ENCODE data around the gene TRIM44. TPM values are rescaled to one million over a fixed set of nuclear protein-coding genes. Genes with fewer than 3 reads are reported as not detected.
"Not testable (repeated sequence)": the region's sequence is repeated elsewhere in the genome, so short reads cannot be mapped to it uniquely, and the experiment has no call there.

Gene TRIM44
- total RNA-seq, 1 donor = 42.1 TPM

- no peak for DNase-seq (ENCODE audit: low read depth)
- TF ChIP-seq CTCF (IDR thresholded peaks at IDR 0.05; ENCODE audit: insufficient read depth, low read length) = no peak
- no peak overlapping the region for H3K4me3 ChIP-seq (ENCODE audit: low read depth, low read length)
Measured at GRCh38 chr11:35748644-35749043, 86.1 kb downstream of the TRIM44 start.

- no peak overlapping the region for H3K4me3 ChIP-seq (ENCODE audit: low read depth, low read length)
- no peak for TF ChIP-seq CTCF (IDR thresholded peaks at IDR 0.05; ENCODE audit: insufficient read depth, low read length)
- DNase-seq (ENCODE audit: low read depth) = no peak
Measured at GRCh38 chr11:35750315-35750714, 87.7 kb downstream of the TRIM44 start.

GRCh38 chr11:35750981-35751663, 88.5 kb downstream of the TRIM44 start:
- TF ChIP-seq CTCF (IDR thresholded peaks at IDR 0.05; ENCODE audit: insufficient read depth, low read length) = no peak
- no peak overlapping the region for H3K4me3 ChIP-seq (ENCODE audit: low read depth, low read length)
- peak; percentile 13 for DNase-seq (ENCODE audit: low read depth)

GRCh38 chr11:35751664-35752061, 89.1 kb downstream of the TRIM44 start:
- no peak overlapping the region for H3K4me3 ChIP-seq (ENCODE audit: low read depth, low read length)
- no peak for DNase-seq (ENCODE audit: low read depth)
- no peak for TF ChIP-seq CTCF (IDR thresholded peaks at IDR 0.05; ENCODE audit: insufficient read depth, low read length)

GRCh38 chr11:35752115-35752514, 89.5 kb downstream of the TRIM44 start:
- H3K4me3 ChIP-seq (ENCODE audit: low read depth, low read length) = no peak overlapping the region
- DNase-seq (ENCODE audit: low read depth) = no peak
- TF ChIP-seq CTCF (IDR thresholded peaks at IDR 0.05; ENCODE audit: insufficient read depth, low read length) = no peak

GRCh38 chr11:35753573-35753972, 91.0 kb downstream of the TRIM44 start:
- H3K4me3 ChIP-seq (ENCODE audit: low read depth, low read length); DNase-seq (ENCODE audit: low read depth): not testable (repeated sequence)

GRCh38 chr11:35759951-35760350, 97.4 kb downstream of the TRIM44 start:
- not testable (repeated sequence) for H3K4me3 ChIP-seq (ENCODE audit: low read depth, low read length); DNase-seq (ENCODE audit: low read depth)

- DNase-seq (ENCODE audit: low read depth) = no peak
- no peak overlapping the region for H3K4me3 ChIP-seq (ENCODE audit: low read depth, low read length)
- TF ChIP-seq CTCF (IDR thresholded peaks at IDR 0.05; ENCODE audit: insufficient read depth, low read length) = no peak
Measured at GRCh38 chr11:35761899-35762298, 99.3 kb downstream of the TRIM44 start.

Data from fibroblast of the aortic adventitia (primary cell).